HepG2 (cell line): ENCODE measurements around the gene NPHS1. TPM values are rescaled to one million over a fixed set of nuclear protein-coding genes. Genes with fewer than 3 reads are reported as not detected.

Experiments used
- AKAP8 ChIP-seq: sonication (generic); formaldehyde crosslinking; IDR thresholded peaks from 2 replicates; pipeline ENCODE4 v1.5.1; 2020; ENCODE audit warnings: mild to moderate bottlenecking, missing genetic modification reagents
- ATM ChIP-seq: fragments of 450-650 bp; IDR thresholded peaks from 2 replicates; pipeline ENCODE4 v1.7.1; 2017; ENCODE audit warnings: mild to moderate bottlenecking, borderline replicate concordance
- BRD4 ChIP-seq: sonication (generic); formaldehyde crosslinking; IDR thresholded peaks from 2 replicates; pipeline ENCODE4 v1.4.0; 2020; ENCODE audit warnings: missing genetic modification reagents
- CAMTA2 ChIP-seq: sonication (generic); formaldehyde crosslinking; IDR thresholded peaks from 2 replicates; pipeline ENCODE4 v1.4.0; 2020; ENCODE audit warnings: mild to moderate bottlenecking, missing genetic modification reagents, borderline replicate concordance
- CEBPB ChIP-seq: IDR thresholded peaks from 2 replicates; pipeline ENCODE4 v1.6.1; 2011; ENCODE audit warnings: low read depth, low read length, improper control_type of control experiment, borderline replicate concordance
- FOSL2 ChIP-seq: sonication (generic); formaldehyde crosslinking; IDR thresholded peaks from 2 replicates; pipeline ENCODE4 v1.4.0; 2020; ENCODE audit warnings: missing genetic modification reagents
- GTF2F1 ChIP-seq: fragments of 150-350 bp; IDR thresholded peaks from 2 replicates; pipeline ENCODE4 v1.6.1; 2014; ENCODE audit warnings: low read length
- HHEX ChIP-seq: IDR thresholded peaks from 2 replicates; pipeline ENCODE4 v1.6.1; 2016; ENCODE audit warnings: control low read depth
- MATR3 ChIP-seq: sonication (generic); formaldehyde crosslinking; IDR thresholded peaks from 2 replicates; pipeline ENCODE4 v1.4.0; 2020; ENCODE audit warnings: missing genetic modification reagents
- MBNL3 ChIP-seq: fragments of 250-450 bp; sonication (Bioruptor Pico); conservative IDR thresholded peaks from 2 replicates; pipeline ENCODE4 v1.8.0; 2022; ENCODE audit warnings: mild to moderate bottlenecking, inconsistent platforms
- PHB2 ChIP-seq: fragments of 450-650 bp; IDR thresholded peaks from 2 replicates; pipeline ENCODE4 v1.6.1; 2018; ENCODE audit not compliant: partially characterized antibody
- POLR2AphosphoS5 ChIP-seq: IDR thresholded peaks from 2 replicates; pipeline ENCODE4 v1.6.1; 2012; ENCODE audit warnings: low read depth, low read length
- SKI ChIP-seq: fragments of 450-650 bp; IDR thresholded peaks from one replicate; pipeline ENCODE4 v1.6.1; 2018; ENCODE audit warnings: mild to moderate bottlenecking; ENCODE audit not compliant: partially characterized antibody
- SOX6 ChIP-seq, 2 experiments: fragments of 450-650 bp in 1 of 2; sonication (generic) in 1 of 2; formaldehyde crosslinking in 1 of 2; IDR thresholded peaks; 2 replicates each; pipeline versions ENCODE4 v1.4.0 to v1.6.1; 2017 to 2020; ENCODE audit warnings: antibody characterized with exemption in 1 of 2, mild to moderate bottlenecking in 1 of 2, missing genetic modification reagents in 1 of 2
- ZFP36L1 ChIP-seq: sonication (generic); formaldehyde crosslinking; IDR thresholded peaks from 2 replicates; pipeline ENCODE4 v1.8.0; 2022; ENCODE audit warnings: mild to moderate bottlenecking, missing genetic modification reagents, moderate library complexity
- ZNF274 ChIP-seq: sonication (generic); formaldehyde crosslinking; IDR thresholded peaks from 2 replicates; pipeline ENCODE4 v1.5.1; 2020; ENCODE audit warnings: mild to moderate bottlenecking, missing genetic modification reagents
- ZNF569 ChIP-seq: sonication (generic); formaldehyde crosslinking; IDR thresholded peaks from 2 replicates; pipeline ENCODE4 v1.5.0; 2020; ENCODE audit warnings: mild to moderate bottlenecking, missing genetic modification reagents, moderate library complexity, borderline replicate concordance
- ZNF605 ChIP-seq: sonication (generic); formaldehyde crosslinking; IDR thresholded peaks from 2 replicates; pipeline ENCODE4 v1.8.0; 2022; ENCODE audit warnings: mild to moderate bottlenecking, missing genetic modification reagents
- ZNF660 ChIP-seq: sonication (generic); formaldehyde crosslinking; IDR thresholded peaks from 2 replicates; pipeline ENCODE4 v1.5.1; 2020; ENCODE audit warnings: mild to moderate bottlenecking, low read depth, missing genetic modification reagents, borderline replicate concordance
- polyA plus RNA-seq, 8 experiments: library from polyadenylated mRNA; depleted of rRNA in 3 of 8; stranded (reverse) in 7 of 8; unstranded in 1 of 8; fragments of >200 nt; fragmentation: Illumina TruSeq in 4 of 8; extraction: Trizol in 4 of 8; gene quantifications; 2 replicates each; pipeline versions ENCODE4 v1.2.1 to v1.2.3, GENCODE V29; 2011 to 2016; ENCODE audit warnings: low read depth in 4 of 8, missing spikeins in 1 of 8, mixed read lengths in 1 of 8; ENCODE audit not compliant: insufficient read depth in 1 of 8
- total RNA-seq, 5 experiments: library from RNA; depleted of rRNA; stranded (reverse); fragments of >200 nt; fragmentation: Illumina TruSeq; extraction: Trizol; gene quantifications; 2 replicates each; pipeline ENCODE4 v1.2.3, GENCODE V29; 2016; ENCODE audit warnings: low read depth in 1 of 5
- TF ChIP-seq, protein P1 (sequence below): sonication (generic); formaldehyde crosslinking; IDR thresholded peaks from 2 replicates; pipeline ENCODE4 v1.4.0; 2020; ENCODE audit warnings: missing genetic modification reagents
- TF ChIP-seq, protein P2 (sequence below): sonication (generic); formaldehyde crosslinking; IDR thresholded peaks from 2 replicates; pipeline ENCODE4 v1.5.0; 2020; ENCODE audit warnings: mild to moderate bottlenecking, missing genetic modification reagents, borderline replicate concordance
- TF ChIP-seq, protein P3 (sequence below): sonication (generic); formaldehyde crosslinking; IDR thresholded peaks from 2 replicates; pipeline ENCODE4 v1.5.0; 2020; ENCODE audit warnings: missing genetic modification reagents
- TF ChIP-seq, protein P4 (sequence below): sonication (generic); formaldehyde crosslinking; IDR thresholded peaks from 2 replicates; pipeline ENCODE4 v1.4.0; 2020; ENCODE audit warnings: missing genetic modification reagents

Gene NPHS1
- total and polyA plus RNA-seq, 2 of the 13 experiments (the other 11 are each of a cell fraction or from before 2014, with no cell fraction given) = not detected

DNA sequence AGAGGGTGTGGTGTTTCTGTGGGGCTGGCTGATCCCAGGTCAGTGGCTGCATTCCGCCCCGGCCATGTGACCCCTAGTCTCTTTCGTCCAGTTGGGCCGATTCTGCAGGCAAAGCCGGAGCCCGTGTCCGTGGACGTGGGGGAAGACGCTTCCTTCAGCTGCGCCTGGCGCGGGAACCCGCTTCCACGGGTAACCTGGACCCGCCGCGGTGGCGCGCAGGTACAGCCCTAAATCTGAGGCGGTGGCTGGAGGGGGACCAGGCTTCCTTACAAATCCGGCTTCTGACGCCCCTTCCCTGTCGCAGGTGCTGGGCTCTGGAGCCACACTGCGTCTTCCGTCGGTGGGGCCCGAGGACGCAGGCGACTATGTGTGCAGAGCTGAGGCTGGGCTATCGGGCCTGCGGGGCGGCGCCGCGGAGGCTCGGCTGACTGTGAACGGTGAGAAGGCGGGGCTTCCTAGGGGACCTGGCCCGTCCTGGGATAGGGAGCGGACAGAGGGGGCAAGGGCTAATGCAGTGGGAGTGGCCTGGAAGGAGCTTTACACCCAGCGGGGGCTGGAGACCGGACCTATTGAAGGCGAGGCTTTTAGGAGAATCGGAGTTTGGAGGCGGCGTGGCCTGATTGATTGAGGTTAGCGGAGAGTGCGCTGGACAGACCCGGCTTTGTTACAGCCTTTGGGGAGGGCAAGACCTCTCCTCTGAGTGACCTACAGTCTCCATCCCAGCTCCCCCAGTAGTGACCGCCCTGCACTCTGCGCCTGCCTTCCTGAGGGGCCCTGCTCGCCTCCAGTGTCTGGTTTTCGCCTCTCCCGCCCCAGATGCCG, 8.7 kb upstream of the NPHS1 start (continued):
- TF ChIP-seq, protein P1, sequence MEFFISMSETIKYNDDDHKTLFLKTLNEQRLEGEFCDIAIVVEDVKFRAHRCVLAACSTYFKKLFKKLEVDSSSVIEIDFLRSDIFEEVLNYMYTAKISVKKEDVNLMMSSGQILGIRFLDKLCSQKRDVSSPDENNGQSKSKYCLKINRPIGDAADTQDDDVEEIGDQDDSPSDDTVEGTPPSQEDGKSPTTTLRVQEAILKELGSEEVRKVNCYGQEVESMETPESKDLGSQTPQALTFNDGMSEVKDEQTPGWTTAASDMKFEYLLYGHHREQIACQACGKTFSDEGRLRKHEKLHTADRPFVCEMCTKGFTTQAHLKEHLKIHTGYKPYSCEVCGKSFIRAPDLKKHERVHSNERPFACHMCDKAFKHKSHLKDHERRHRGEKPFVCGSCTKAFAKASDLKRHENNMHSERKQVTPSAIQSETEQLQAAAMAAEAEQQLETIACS (CRISPR knock-in tag) = no peak
- TF ChIP-seq CEBPB (no peak), SOX6 (IDR thresholded peaks at IDR 0.05) (no peak), SOX6 (CRISPR knock-in tag; IDR thresholded peaks at IDR 0.05) (peak; percentile 37; the same call in 1 of the 2 replicates), ZNF660 (CRISPR knock-in tag) (no peak), GTF2F1 (no peak), HHEX (no peak), MATR3 (CRISPR knock-in tag) (no peak), MBNL3 (no peak), BRD4 (CRISPR knock-in tag) (no peak), ZNF274 (CRISPR knock-in tag) (no peak), ZNF605 (0 out of 2 replicates have a peak, but pooled peaks have one; percentile 39), PHB2 (no peak), FOSL2 (no peak; the same call in 1 of the 2 replicates), POLR2AphosphoS5 (0 out of 2 replicates have a peak, but pooled peaks have one; percentile 16), ZNF569 (CRISPR knock-in tag) (no peak), SKI (no peak), ZFP36L1 (CRISPR knock-in tag) (no peak), AKAP8 (CRISPR knock-in tag) (0 out of 2 replicates have a peak, but pooled peaks have one; percentile 19), CAMTA2 (CRISPR knock-in tag) (no peak), ATM (no peak)
- TF ChIP-seq, protein P2, sequence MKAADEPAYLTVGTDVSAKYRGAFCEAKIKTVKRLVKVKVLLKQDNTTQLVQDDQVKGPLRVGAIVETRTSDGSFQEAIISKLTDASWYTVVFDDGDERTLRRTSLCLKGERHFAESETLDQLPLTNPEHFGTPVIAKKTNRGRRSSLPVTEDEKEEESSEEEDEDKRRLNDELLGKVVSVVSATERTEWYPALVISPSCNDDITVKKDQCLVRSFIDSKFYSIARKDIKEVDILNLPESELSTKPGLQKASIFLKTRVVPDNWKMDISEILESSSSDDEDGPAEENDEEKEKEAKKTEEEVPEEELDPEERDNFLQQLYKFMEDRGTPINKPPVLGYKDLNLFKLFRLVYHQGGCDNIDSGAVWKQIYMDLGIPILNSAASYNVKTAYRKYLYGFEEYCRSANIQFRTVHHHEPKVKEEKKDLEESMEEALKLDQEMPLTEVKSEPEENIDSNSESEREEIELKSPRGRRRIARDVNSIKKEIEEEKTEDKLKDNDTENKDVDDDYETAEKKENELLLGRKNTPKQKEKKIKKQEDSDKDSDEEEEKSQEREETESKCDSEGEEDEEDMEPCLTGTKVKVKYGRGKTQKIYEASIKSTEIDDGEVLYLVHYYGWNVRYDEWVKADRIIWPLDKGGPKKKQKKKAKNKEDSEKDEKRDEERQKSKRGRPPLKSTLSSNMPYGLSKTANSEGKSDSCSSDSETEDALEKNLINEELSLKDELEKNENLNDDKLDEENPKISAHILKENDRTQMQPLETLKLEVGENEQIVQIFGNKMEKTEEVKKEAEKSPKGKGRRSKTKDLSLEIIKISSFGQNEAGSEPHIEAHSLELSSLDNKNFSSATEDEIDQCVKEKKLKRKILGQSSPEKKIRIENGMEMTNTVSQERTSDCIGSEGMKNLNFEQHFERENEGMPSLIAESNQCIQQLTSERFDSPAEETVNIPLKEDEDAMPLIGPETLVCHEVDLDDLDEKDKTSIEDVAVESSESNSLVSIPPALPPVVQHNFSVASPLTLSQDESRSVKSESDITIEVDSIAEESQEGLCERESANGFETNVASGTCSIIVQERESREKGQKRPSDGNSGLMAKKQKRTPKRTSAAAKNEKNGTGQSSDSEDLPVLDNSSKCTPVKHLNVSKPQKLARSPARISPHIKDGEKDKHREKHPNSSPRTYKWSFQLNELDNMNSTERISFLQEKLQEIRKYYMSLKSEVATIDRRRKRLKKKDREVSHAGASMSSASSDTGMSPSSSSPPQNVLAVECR (CRISPR knock-in tag) = peak; percentile 29; the same call in 1 of the 2 replicates
- TF ChIP-seq, protein P3, sequence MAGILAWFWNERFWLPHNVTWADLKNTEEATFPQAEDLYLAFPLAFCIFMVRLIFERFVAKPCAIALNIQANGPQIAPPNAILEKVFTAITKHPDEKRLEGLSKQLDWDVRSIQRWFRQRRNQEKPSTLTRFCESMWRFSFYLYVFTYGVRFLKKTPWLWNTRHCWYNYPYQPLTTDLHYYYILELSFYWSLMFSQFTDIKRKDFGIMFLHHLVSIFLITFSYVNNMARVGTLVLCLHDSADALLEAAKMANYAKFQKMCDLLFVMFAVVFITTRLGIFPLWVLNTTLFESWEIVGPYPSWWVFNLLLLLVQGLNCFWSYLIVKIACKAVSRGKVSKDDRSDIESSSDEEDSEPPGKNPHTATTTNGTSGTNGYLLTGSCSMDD = no peak
- TF ChIP-seq, protein P4, sequence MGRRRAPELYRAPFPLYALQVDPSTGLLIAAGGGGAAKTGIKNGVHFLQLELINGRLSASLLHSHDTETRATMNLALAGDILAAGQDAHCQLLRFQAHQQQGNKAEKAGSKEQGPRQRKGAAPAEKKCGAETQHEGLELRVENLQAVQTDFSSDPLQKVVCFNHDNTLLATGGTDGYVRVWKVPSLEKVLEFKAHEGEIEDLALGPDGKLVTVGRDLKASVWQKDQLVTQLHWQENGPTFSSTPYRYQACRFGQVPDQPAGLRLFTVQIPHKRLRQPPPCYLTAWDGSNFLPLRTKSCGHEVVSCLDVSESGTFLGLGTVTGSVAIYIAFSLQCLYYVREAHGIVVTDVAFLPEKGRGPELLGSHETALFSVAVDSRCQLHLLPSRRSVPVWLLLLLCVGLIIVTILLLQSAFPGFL (CRISPR knock-in tag) = no peak
